Measurements from ENCODE around the gene LMAN2.
A peak's percentile ranks its signal among the peaks of the same experiment; 100 is the strongest.

The LMAN2 gene

GRCh38 chr5:177304392-177305119, 46.9 kb downstream of the LMAN2 start:
- no peak for DNase-seq

GRCh38 chr5:177303925-177304391, 47.5 kb downstream of the LMAN2 start:
- no peak for DNase-seq

- peak; percentile 84 to 91 for DNase-seq
These were observed 48.1 kb downstream of the LMAN2 start, which contains the start of the genes PRELID1 and RAB24 for GRCh38 chr5:177303121-177303924. PRELID1 (plus strand) TSS chr5:177303799; CDS start chr5:177303986, 187 bp downstream. RAB24 (minus strand) TSS chr5:177303719; CDS start chr5:177303288, 431 bp downstream.

GRCh38 chr5:177302354-177303110, 48.9 kb downstream of the LMAN2 start:
- no peak for DNase-seq

GRCh38 chr5:177301503-177302165, 49.8 kb downstream of the LMAN2 start:
- DNase-seq: no peak

- DNase-seq: no peak
These were observed 50.5 kb downstream of the LMAN2 start for GRCh38 chr5:177300951-177301350.

- DNase-seq: peak; percentile 17 to 68
These were observed 51.1 kb downstream of the LMAN2 start for GRCh38 chr5:177300236-177300880.

GRCh38 chr5:177299697-177300096, 51.8 kb downstream of the LMAN2 start:
- no peak for DNase-seq

GRCh38 chr5:177297922-177298321, 53.5 kb downstream of the LMAN2 start:
- no peak for DNase-seq

- DNase-seq: no peak
These were observed 54.9 kb downstream of the LMAN2 start for GRCh38 chr5:177296581-177296980.

GRCh38 chr5:177295924-177296323, 55.5 kb downstream of the LMAN2 start:
- DNase-seq: no peak

GRCh38 chr5:177294632-177295031, 56.8 kb downstream of the LMAN2 start:
- DNase-seq: no peak

GRCh38 chr5:177293819-177294581, 57.5 kb downstream of the LMAN2 start:
- DNase-seq: no peak

- no peak for DNase-seq
These were observed 59.7 kb downstream of the LMAN2 start for GRCh38 chr5:177291735-177292134.

- no peak for DNase-seq
These were observed 60.5 kb downstream of the LMAN2 start for GRCh38 chr5:177290816-177291596.

GRCh38 chr5:177288191-177288590, 63.3 kb downstream of the LMAN2 start:
- no peak for DNase-seq

Measured in stimulated activated CD4-positive, alpha-beta T cell treated with anti-CD3 and anti-CD28 coated beads, Interleukin-4, amount 100 ng/mL, for 4 hours (primary cell).